Measurements from ENCODE around the gene ITGA1.
A peak's percentile ranks its signal among the peaks of the same experiment; 100 is the strongest.

The ITGA1 gene

DNA sequence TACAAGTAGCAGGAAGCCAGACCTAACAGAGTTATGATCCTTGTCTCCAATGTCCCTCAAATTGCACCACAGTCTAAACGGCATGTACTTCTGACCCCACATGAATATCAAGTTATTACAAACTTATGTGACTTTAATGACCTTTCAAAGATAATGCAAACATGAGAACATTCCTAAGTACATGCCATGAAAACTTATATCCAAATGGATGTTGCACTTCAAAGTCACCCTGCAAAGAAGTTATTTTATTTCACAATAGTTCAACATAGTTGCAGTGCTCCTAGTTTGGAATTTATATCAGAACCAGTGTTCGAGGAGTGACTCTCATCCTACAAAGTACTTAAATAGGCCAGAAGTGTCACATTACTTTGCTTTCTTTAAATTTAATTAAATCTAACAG lies 41.2 kb upstream of the ITGA1 start:
- DNase-seq (ENCODE audit: extremely low read depth, low read depth), result peak; percentile 29
- TF ChIP-seq, protein P1, sequence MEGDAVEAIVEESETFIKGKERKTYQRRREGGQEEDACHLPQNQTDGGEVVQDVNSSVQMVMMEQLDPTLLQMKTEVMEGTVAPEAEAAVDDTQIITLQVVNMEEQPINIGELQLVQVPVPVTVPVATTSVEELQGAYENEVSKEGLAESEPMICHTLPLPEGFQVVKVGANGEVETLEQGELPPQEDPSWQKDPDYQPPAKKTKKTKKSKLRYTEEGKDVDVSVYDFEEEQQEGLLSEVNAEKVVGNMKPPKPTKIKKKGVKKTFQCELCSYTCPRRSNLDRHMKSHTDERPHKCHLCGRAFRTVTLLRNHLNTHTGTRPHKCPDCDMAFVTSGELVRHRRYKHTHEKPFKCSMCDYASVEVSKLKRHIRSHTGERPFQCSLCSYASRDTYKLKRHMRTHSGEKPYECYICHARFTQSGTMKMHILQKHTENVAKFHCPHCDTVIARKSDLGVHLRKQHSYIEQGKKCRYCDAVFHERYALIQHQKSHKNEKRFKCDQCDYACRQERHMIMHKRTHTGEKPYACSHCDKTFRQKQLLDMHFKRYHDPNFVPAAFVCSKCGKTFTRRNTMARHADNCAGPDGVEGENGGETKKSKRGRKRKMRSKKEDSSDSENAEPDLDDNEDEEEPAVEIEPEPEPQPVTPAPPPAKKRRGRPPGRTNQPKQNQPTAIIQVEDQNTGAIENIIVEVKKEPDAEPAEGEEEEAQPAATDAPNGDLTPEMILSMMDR (IDR thresholded peaks at IDR 0.05; ENCODE audit: low read depth, low read length), result no peak

DNA sequence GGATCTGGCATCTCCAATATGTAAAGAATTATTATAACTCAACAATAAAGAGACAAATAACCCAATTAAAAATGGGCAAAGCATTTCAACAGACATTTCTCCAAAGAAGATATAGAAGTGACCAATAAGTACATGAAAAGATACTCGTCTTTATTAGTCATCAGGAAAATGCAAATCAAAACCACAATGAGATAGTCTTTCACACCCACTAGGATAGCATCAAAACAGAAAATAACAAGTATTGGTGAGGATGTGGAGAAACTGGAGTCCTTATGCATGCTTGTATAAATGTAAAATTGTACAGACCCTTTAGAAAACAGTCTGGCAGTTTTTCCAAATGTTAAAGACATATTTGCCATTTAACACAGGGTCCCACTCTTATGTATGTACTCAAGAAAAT lies 39.1 kb upstream of the ITGA1 start:
- no peak for DNase-seq (ENCODE audit: extremely low read depth, low read depth)
- TF ChIP-seq, protein P1 (IDR thresholded peaks at IDR 0.05; ENCODE audit: low read depth, low read length), result no peak

DNA sequence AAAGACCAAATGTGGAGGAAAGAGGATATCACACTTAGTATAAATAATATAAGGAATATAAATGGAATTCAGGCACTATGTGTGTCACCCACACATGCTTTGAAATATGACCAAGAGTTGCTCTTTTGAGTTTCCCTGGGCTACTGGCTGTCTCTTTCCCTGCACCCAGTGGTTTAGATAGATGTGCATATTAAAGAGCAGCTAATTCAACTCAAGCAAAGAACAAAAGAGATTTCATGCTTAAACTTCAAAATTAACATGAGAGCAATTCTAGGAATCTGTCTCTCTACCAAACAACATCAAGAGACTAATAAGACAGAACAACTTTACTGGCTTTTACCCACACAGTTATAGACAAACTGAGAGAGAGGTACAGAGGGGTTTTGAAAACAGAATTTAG lies 38.0 kb upstream of the ITGA1 start:
- DNase-seq (ENCODE audit: extremely low read depth, low read depth), result no peak
- TF ChIP-seq, protein P1 (IDR thresholded peaks at IDR 0.05; ENCODE audit: low read depth, low read length), result no peak

DNA sequence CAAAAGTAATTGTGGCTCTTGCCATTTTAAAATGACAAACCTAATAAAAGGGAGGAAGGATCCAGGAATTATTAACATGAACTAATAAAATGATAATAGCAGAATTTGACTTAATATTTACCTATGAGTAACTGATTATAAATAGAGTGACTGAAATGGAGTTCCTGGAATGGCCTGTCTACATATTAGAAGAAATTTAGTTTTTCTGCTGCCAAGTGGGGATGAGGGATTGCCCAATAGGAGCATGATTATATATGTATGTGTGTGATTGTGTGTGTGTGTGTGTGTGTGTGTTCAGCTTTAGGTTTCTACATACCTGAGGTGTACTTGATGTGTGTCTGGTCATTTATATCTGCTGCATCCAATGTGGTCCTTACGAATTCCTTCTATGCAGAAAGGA lies 36.6 kb upstream of the ITGA1 start:
- DNase-seq (ENCODE audit: extremely low read depth, low read depth), result no peak

DNA sequence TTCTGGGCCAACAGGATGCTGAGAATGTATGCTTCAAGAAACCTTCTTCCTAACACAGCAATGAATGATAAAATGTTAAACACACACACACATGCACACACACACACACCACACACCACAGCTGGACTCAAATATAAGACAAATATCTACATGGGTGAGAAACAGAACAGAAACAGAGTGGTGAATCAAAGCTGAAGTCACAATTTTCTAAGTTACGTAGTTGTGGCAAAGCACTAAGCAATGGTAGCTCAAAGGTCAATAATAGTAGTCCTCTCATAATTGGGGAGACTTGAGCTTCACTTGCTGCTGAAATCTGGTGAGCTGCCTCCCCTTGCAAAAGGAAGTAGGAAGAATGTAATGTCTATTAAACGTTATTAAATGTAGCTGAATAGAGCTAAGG lies 33.7 kb upstream of the ITGA1 start:
- TF ChIP-seq, protein P1 (IDR thresholded peaks at IDR 0.05; ENCODE audit: low read depth, low read length), result no peak

More for the DNA sequence above, 36.6 kb upstream of the ITGA1 start:
- TF ChIP-seq, protein P1 (IDR thresholded peaks at IDR 0.05; ENCODE audit: low read depth, low read length), result no peak

DNA sequence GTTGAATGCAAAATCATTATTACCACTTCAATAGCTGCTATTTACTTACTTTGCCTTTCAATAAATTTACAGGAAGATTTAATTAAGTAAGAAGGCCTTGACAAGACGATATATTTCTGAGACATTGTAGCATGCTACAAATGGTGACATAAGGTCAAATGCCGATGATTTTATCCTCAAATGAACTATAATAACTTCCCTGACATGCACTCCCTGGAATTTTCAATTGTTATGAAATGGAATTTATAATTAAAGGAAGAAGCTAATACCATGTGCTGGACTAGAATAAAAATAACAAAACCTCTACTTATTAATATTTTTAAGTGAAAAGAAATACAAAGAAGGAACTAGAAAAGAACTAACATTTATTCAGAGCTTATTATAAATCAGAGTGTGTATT lies 30.2 kb upstream of the ITGA1 start:
- TF ChIP-seq, protein P1 (IDR thresholded peaks at IDR 0.05; ENCODE audit: low read depth, low read length), result no peak

More for the DNA sequence above, 33.7 kb upstream of the ITGA1 start:
- DNase-seq (ENCODE audit: extremely low read depth, low read depth), result no peak

DNA sequence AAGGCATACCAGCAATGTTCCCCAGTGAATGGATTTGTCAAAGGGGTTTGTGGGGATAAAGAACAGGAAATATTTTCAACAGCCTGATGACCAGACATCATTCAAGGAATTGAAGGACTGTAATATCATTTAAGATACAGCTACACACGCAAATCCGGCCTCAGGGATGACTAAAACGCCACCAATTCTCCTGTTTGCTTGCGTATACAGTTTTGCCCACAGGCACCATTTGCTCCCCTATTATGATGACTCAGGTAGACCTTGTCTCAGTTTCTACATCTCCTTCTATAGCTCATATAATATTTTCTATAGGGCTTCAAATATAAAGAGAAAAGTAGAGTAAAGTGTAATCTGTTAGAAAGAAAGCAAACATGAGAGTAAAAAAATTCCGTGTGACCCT lies 29.7 kb upstream of the ITGA1 start:
- DNase-seq (ENCODE audit: extremely low read depth, low read depth), result no peak
- TF ChIP-seq, protein P1 (IDR thresholded peaks at IDR 0.05; ENCODE audit: low read depth, low read length), result no peak

More for the DNA sequence above, 30.2 kb upstream of the ITGA1 start:
- DNase-seq (ENCODE audit: extremely low read depth, low read depth), result no peak

All from AG09319 (cell line).